HG02571 (cell line): Measurements from ENCODE around the gene CD99.

Experiments used
- ATAC-seq: cut with Tn5 transposase; IDR thresholded peaks from one replicate; pipeline ENCODE4 v1.9.1; 2021; ENCODE audit warnings: mild to moderate bottlenecking, moderate library complexity; ENCODE audit not compliant: unreplicated experiment

Gene CD99

GRCh38 chrX:2690856-2691542 is at the start of gene CD99:
Gene CD99, plus strand, starts transcription at chrX:2691295. Its CDS starts 66 bp downstream, at chrX:2691361.
- ATAC-seq, result peak; percentile 82

GRCh38 chrX:2642146-2642545 is 48.9 kb upstream of the CD99 start:
- no peak for ATAC-seq

GRCh38 chrX:2642791-2643190 is 48.3 kb upstream of the CD99 start:
- ATAC-seq, result no peak

- ATAC-seq, result no peak
Measured at GRCh38 chrX:2643880-2644279, 47.2 kb upstream of the CD99 start.

- no peak for ATAC-seq
Measured at GRCh38 chrX:2645563-2645962, 45.5 kb upstream of the CD99 start.

- ATAC-seq, result no peak
Measured at GRCh38 chrX:2647627-2648026, 43.5 kb upstream of the CD99 start.

- no peak for ATAC-seq
Measured at GRCh38 chrX:2650037-2650436, 41.1 kb upstream of the CD99 start.

GRCh38 chrX:2650865-2651264 is 40.2 kb upstream of the CD99 start:
- no peak for ATAC-seq

GRCh38 chrX:2652106-2652505 is 39.0 kb upstream of the CD99 start:
- no peak for ATAC-seq

GRCh38 chrX:2654436-2655340 is 36.4 kb upstream of the CD99 start:
- ATAC-seq, result no peak

- ATAC-seq, result no peak
Measured at GRCh38 chrX:2656257-2656836, 34.7 kb upstream of the CD99 start.

- no peak for ATAC-seq
Measured at GRCh38 chrX:2657532-2658113, 33.5 kb upstream of the CD99 start.

GRCh38 chrX:2658585-2659292 is 32.4 kb upstream of the CD99 start:
- no peak for ATAC-seq

- no peak for ATAC-seq
Measured at GRCh38 chrX:2662586-2662985, 28.5 kb upstream of the CD99 start.

GRCh38 chrX:2664502-2664901 is 26.6 kb upstream of the CD99 start:
- ATAC-seq, result no peak

- no peak for ATAC-seq
Measured at GRCh38 chrX:2665387-2666304, 25.4 kb upstream of the CD99 start.

- no peak for ATAC-seq
Measured at GRCh38 chrX:2666491-2666890, 24.6 kb upstream of the CD99 start.

GRCh38 chrX:2670978-2671377 is 20.1 kb upstream of the CD99 start:
- ATAC-seq, result no peak

GRCh38 chrX:2672084-2672483 is 19.0 kb upstream of the CD99 start:
- ATAC-seq, result no peak

- ATAC-seq, result no peak
Measured at GRCh38 chrX:2673611-2674010, 17.5 kb upstream of the CD99 start.
